Renal cortical epithelial cell (primary cell): ENCODE results near the gene OSBP2. TPM values are rescaled to one million over a fixed set of nuclear protein-coding genes. Genes with fewer than 3 reads are reported as not detected.
"Not testable (repeated sequence)": the region's sequence is repeated elsewhere in the genome, so short reads cannot be mapped to it uniquely, and the experiment has no call there.

Source experiments
- DNase-seq: peaks from one replicate; pipeline ENCODE4 v3.0.0-alpha.2; 2011; ENCODE audit warnings: low read depth
- total RNA-seq: library from RNA; depleted of rRNA; stranded (reverse); fragments of >200 nt; gene quantifications from 2 replicates; pipeline ENCODE4 v1.2.3, GENCODE V29; 2014

The OSBP2 gene
- total RNA-seq, 1 donor from 2014 or later: 1.5 TPM

DNA sequence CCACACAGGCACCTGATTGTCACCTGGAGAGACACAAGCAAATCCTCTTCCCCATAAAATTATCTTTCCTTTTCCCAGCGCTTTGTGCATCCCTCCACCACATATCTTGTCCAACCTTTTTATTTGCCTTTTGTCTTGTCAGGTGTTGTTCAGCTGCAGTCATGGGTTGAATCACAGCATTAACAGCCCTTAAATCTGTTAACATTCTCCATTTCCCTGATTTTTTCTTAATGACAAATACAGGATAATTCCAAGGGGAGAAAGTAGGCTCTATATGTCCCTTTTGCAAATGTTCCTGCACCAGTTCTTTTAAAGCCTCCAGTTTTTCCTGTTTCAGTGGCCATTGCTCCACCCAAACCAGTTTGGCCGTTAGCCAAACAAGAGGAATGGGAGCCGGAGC, 18.1 kb upstream of the OSBP2 start:
- DNase-seq: not testable (repeated sequence)

DNA sequence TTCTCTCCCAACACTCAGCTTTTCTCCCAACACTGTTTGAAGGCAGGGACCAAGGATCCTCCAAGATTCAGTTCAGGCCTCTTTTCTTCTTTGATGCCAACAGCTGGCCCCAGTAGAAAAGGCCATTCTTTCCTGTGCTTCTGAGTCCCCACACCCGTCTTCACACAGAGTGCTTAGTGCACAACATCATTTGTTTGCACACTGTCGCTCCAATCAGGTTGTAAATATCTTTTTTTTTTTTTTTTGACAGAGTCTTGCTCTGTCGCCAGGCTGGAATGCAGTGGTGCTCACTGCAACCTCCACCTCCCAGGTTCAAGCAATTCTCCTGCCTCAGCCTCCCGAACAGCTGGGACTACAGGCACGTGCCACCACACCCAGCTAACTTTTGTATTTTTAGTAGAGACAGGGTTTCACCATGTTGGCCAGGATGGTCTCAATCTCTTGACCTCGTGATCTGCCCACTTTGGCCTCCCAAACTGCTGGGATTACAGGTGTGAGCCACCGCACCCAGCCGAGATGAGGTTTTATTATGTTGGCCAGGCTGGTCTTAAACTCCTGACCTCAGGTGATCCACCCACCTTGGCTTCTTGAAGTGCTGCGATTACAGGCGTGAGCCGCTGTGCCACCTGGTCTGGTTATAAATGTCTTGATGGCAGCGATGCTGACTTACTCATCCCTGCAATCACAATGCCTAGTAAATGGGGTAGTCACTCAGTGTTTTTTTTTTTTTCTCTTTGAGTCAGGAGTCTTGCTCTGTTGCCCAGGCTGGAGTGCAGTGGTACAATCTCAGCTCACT, 14.6 kb upstream of the OSBP2 start:
- DNase-seq: not testable (repeated sequence)

DNA sequence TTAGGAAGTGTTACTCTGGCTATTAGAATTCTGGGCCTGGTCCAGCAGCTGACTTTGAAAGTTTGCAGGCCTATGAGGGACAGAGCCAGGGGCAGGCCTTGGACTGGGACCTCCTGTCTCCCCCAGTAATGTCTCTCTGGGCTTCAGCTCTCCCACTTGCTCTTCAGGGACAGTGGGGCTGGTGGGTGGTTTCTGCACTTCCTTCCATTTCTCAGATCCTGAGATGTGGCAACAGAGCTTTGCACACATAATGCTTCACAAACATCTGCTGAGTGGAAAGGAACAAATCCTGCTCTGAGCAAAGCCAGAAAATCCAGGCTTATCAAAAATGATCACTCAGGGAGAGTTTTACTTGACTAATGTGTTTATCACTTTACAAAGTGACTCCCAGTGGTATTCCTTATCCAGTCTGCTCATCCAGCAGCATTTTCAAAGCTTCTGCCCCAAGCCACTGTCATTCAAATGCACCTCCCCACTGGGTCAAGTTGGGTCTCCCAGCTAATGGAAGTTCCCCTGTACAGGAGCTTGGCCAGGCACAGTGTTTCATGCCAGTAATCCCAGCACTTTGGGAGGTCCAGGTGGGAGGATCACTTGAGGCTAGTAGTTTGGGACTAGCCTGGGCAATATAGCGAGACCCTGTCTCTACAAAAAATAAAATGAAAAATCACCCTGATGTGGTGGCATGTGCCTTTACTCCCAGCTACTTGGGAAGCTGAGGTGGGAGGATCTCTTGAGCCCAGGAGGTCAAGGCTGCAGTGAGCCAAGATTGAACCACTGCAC, 13.5 kb upstream of the OSBP2 start:
- DNase-seq: no peak

DNA sequence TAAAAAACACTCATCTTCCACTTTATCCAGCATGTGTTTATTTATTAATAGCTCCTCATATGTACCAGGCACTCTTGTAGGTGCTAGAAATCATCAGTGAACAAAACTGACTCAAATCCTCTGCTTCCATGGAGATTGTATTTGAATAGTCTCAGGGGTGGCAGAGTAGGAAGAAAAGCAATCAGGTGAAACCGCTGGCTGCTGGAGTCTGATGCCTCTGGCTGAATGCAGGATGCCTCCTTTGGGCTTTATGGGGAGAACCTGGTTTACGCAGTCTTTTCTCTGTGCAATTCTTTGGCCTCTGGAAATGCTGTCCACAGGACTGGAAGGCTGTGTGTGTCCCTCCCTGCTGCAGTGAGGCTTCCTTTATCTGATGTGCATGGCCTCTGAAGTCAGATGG, 12.8 kb upstream of the OSBP2 start:
- no peak for DNase-seq

DNA sequence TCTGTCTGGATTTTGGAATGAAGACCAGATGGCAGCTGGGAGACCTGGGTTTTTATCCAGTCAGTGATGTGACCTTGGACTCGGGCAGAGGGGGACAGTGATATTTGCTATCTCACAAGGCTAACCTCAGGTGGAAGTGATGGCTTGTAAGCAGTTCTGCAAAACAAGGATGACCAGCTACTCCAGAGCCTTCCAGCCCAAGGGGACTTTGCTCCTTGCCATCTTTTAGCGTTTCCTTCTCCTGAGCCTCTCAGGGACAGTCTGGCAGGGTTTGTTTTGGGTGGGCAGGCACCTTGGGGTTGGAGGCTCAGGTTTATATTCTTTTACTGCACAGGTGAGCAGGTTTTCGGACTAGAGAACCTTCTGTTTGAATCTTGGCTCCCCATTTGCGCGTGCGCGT, 9.5 kb upstream of the OSBP2 start:
- DNase-seq: no peak

DNA sequence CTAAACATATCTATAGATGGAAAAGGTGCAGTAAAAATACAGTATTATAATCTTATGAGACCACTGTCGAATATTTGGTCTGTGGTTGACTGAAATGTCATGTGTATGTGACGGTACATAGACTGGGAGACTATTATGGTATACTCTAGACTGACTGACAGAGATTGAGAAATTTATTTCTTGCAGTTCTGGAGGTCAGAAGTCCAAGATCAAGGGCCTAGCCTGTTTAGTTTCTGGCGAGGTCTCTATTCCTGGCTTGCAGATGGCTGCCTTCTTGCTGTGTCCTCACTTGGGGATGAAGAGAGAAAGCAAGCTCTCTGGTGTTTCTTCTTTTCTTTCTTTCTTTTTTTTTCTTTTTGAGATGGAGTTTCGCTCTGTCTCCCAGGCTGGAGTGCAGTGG, 7.3 kb upstream of the OSBP2 start:
- no peak for DNase-seq

DNA sequence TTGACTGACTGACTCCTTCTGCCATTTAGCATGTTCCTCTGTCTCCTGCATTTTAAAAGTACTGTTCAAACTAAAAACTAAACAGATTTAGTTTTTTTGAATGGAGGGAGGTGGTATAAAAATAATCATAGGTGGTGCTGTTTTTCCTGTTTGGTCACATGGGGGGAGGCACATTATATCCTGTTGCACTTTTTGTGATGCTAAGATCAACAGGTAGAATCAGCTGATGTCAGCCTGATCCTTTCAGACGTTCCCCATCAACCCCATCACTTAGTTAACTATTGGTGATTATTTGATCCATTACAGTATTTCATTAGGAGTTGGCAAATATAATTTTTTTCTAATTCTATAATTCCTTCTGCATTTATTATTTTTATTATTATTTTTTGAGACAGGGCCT, 5.1 kb upstream of the OSBP2 start:
- DNase-seq: no peak

DNA sequence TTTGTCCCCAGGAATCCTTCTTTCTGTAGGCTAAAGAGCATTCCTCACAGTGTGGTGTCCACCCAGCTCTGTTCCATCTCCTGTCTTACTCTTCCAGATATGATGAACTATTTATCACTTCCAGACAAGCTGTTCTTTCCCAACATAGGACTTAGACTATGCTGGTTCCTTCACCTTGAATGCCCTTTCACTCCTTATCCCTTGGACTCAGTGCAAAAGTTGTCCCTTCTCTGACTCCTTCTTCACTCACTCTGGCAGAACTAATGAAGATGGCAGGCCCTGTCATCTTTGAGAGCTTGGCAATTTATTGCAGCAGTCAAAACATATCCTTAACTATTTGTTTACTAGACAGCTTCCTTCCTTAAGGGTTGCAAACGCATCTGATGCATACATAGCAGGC, 3.5 kb upstream of the OSBP2 start:
- DNase-seq: no peak

DNA sequence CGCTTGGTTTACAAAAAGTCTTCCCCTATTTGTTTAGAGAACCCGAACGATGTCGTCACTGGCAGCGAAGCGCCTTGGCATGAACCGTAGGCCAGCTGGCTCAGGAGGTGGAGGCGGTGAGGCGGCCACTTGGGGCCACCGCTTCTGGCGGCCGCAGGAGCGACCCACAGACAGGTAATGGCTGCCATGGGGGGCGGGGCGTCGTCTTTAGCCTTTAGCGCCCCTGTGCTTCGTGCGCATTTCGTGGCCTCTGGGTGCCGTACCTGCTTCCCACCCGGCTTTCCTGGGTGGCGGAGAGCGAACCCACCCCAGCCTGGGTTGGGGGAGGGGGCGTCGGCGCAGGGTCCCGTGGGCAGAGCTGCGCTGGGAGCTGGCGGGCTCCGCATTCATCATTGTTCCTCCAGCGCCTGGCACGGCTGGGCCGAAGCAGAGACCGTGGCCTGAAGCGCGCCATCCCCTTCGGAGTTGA, 469 bp upstream of the OSBP2 start:
- peak; percentile 9 for DNase-seq

DNA sequence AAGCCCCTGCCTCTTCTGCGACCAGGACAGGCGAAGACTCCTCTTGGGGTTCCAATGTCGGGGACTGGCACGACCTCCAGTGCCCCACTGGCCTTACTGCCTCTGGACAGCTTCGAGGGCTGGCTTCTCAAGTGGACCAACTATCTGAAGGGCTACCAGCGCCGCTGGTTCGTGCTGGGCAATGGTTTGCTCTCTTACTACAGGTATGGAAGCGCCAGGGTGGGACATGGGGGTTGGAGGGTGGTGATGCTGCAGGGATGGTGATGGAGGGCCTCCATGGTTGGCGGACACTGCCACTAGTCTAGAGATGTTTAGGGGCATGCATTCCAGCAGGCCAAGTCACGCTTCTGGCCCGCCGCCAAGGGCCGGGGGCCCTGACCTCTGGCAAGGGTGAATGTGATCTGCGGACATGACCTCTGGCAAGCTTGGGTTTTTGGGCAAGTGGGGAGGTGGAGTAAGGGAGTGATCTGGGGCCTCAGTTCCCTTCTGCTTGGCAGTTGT, 727 bp downstream of the OSBP2 start:
- DNase-seq: no peak

DNA sequence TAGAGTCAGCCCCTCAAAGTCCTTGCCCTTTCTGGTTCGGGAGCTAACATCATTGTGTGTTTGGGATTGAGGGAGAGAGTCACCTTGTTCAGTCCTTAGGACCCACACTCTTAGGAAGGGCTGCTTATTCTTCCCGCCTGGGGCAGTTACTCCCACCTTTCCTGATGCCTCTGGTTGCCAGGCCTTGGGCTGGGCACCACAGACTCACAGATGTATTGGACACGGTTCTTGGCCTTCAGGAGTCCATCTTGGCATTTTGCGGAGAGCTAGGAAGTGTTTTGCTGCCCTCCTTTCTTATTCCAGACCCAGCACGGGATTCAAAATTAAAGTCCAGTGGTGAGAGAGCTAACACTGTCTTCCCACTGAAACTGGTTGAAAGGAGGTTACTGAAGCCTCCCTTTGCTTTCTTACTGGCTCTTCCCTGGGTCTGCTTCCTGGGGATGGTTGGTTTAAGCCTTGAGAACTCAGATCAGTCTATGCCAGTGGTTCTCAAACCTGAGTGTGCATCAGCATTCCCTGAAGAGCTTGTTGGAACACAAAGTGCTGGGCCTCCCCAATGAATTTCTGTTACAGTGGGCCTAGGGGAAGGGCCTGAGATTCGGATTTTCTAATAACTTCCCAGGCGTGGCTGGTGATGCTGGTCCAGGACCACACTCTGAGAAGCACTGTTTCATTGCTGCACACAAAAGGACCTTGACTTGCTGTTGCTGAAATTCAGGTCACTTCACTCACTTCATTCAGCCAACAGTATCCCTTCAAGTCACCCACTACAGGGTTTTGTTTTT, 1.4 kb downstream of the OSBP2 start:
- DNase-seq: no peak

DNA sequence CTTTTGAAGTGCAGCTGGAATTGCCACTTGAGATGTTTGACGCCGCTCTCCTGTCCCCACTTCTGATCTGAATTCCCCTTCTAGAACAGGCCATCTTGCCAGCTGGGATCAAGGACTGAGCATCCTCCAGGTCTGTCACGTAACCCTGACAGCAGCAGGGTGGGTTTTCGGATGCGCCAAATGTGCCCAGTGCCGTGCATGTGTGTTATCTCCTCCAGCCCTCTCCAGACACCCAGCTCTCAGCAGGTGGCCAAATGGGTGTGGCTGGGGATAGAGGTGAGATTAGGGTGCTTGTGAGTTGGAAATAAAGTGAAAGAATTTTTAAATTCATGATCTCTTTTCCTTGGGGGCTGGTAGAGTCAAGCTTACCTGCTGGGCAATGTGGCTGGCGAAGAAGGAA, 3.3 kb downstream of the OSBP2 start:
- DNase-seq: no peak

DNA sequence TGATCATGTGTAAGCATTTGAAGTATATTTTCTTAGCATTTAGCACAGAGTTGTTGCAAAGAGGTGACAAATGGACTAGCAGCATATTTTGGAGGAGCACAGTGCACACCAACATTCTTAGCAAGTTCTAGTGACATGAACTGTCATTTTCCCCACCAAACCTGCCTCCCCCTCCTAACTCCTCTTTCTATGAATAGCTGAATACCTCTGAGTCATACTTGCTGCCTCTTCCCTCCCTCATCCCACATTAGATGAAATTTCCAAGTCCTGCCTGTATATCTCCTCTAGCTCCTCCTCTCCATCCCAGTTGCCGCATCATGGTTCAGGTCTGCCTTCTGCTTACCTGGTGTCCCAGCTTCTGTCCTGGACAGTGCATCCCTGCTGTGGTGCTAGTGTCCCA, 7.2 kb downstream of the OSBP2 start:
- peak; percentile 8 for DNase-seq

DNA sequence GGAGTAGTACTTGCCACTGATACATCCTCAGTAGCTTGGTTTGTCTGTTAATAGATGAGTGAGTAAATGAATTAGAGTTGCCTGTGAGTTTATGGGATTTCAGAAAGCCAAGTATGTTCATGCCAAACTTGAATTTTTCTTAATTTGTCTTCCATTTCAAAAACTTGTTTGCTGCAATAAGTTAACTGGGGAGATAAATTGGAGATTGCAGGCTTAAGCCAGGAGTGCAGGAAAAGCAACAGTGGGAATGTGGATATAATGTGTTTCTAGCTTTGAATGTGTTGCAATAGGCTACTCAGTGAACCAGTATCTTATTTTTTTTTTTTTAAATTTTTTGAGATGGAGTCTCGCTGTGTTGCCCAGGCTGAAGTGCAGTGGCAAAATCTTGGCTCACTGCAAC, 8.2 kb downstream of the OSBP2 start:
- no peak for DNase-seq

DNA sequence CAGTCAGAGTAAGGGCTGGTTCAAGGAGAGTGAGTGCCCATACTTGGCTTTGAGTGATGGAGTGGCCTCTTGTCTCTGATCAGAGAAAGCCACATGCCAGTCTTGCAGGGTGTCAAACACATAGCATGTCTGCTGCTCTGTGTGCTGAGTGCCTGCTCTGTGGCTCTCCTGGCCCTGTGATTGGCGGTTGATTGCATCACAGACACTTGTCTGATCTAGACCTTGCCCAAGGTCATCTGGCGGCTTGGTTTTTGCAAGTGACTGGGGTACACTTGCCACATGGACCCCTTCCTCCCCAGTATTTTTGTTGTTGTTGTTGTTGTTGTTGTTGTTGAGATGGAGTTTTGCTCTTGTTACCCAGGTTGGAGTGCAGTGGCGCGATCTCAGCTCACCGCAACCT, 10.3 kb downstream of the OSBP2 start:
- no peak for DNase-seq

DNA sequence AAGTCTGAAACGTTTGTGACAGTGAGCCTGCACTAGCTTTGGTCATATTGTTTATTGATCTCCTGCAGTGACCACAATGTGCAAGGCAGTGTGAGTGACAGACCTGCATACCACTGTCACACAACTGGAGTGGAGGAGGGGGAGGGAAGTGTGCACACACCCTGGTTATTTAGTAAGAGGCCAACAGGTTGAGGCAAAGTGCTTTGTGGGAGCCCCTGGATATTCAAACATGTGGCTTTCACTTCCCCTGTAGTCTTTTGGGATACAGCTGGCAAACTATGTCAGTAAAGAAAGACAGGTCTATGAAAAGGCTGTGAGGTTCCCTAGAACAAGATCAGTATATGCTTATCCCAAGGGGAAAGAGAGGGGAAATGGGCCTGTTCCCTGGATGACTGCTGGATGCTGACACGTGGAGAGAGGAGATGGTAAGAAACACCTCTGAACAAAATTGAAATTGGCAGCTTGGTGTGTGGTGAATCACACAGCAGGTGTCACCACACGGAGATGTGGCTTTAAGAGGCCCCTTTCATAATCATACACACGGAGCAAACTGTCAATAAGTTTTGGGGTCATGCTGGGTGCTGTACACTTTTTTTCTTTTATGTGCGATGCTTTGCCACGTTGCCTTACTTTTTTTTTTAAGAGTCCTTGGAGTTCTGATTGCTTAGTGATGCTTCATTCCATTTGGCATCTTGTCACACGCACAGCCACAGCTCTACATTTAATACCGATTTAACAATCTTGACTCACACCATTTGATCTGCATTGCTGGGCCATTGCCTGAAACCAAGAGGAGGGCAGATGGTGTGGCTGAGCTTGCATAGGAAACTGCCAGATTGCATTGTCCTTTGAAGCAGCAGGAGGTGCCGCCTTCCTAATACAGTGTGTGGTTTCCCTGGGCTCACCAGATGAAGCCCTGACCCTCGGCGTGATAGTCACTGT, 11.3 kb downstream of the OSBP2 start:
- DNase-seq: no peak

DNA sequence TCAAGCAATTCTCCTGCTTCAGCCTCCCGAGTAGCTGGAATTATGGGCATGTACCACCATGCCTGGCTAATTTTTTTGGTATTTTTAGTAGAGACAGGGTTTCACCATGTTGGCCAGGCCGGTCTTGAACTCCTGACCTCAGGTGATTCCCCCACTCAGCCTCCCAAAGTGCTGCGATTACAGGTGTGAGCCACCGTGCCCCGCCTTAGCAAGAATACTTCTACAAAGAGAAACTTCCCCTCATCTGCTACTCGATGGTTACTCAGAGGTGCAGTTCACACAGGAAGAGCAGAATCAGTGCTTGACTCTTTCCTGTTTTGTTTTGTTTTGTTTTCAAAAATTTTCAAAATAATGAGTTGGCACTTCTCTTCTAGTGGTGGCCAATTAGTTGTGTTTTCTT, 15.3 kb downstream of the OSBP2 start:
- DNase-seq: peak; percentile 9

DNA sequence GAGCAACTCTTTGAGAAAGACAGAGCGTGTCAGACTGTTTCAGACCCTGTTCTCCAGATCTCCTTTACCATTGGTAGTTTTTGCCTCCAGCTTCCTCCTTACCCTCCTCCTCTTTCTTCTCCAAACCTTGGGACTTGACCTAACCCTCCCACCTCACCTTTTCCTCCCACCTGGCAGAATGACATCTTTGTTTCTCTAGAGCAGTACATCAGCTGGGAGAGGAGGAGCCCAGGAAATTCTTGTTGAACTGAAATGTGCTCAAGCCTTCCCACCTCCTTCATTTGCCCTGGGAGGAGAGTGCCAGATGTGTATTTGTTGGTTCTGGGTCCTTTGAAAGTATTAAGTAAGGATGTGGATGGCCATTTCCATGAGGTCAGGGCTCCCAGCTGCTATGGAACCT, 17.4 kb downstream of the OSBP2 start:
- no peak for DNase-seq

DNA sequence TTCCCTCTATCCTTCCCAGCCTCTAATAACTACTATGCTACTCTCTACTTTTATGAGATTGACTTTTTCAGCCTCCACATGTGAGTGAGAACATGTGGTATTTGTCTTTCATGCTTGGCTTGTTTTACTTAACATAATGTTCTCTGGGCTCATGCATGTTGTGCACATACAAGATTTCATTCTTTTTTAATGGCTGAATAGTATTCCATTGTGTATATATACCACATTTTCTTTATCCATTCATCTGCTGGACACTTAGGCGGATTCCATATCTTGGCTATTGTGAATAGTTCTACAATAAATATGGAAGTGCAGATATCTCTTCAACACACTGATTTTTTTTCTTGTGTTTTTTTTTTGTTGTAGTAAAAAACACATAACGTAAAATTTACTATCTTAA, 19.4 kb downstream of the OSBP2 start:
- DNase-seq: no peak

DNA sequence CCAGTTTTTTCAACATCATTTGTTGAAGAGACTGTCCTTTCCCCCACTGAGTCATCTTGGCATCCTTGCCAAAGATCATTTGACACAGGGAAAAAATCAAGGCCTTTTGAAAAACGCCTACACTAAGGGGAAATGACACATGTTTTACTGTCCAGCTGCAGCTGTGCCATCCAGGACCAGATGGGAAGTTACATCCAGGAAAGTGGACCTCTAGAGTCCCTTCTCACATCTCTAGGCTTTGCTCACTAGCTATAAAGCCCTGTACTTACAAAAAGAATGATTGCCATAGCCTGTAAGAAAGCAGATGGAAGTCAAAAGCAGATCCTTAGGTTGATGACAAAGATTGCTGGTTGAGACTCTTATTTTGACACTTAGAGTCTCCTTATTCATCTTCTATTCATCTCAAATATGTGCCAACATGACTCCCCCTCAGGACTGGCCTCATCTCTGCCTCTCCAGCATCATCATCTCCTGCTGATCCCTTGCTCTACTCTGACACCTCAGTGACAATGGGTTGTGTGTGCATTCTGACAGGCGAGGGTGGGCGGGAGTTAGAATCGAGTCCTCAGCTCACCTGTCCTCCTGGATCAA, 22.8 kb downstream of the OSBP2 start:
- DNase-seq: peak; percentile 54

DNA sequence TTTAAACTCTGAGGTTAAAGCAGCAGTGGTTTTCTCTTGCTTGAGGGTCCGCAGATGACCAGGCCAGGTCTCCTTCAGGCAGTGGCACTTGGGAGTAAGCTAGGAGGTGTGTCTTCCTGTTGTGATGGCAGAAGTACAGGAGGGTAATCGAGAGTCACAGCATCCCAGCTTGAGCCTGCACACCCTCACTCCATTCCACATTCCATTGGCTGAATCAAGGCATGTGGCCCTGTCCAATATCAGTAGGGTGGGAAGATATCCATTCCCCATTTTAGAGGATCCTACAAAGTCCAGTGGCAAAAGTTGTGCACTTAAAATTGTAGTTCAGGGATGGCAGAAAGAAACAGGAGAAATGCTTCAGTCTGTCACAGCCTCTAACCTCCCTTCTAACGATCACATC, 23.3 kb downstream of the OSBP2 start:
- DNase-seq: no peak
